ENCODE results near the gene IFNA17.
"Not testable (repeated sequence)": the region's sequence is repeated elsewhere in the genome, so short reads cannot be mapped to it uniquely, and the experiment has no call there.

The IFNA17 gene

DNA sequence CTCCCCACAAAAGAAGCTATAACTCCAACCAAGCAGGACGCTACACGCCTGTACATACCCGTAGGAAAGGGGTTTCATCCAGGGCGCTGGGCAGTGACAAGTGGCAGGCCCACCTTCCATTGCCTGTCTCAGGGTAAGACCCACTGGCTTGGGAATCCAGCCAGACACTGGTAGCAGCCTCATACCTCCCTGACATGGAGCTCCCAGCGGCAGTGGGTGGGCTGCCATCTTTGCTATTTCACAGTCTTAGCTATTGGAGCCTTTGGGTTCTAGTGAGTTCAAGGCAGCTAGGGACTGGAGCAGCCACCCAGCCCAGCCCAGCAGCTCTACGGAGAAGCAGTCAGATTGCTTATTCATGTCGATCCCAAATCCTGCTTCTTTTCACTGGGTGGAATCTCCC is 17.7 kb downstream of the IFNA17 start:
- DNase-seq: no peak

DNA sequence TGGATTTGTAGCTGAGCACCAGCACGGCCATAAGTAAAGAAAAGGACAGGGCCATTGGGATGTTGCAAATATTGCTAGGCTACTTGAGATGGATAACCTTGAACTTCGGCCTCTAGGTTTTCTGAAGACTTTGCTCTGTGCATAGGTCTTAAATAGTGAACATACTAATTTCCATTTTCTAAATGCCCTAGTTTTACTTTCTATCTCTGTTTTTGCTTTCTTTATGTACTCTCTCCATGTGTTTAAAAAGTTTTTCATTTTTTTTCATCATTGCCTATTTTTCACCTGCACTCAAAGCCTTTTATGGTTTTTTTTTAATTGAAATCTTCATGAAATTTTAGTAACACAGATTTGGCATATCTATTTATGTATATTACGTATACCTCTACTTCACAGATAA is 21.0 kb downstream of the IFNA17 start, which contains the start of gene IFNA10:
TSS of gene IFNA10 (minus strand) at position 101 of the 400 bp plus-strand sequence. CDS start at position 55, 46 bp downstream.
- not testable (repeated sequence) for DNase-seq

DNA sequence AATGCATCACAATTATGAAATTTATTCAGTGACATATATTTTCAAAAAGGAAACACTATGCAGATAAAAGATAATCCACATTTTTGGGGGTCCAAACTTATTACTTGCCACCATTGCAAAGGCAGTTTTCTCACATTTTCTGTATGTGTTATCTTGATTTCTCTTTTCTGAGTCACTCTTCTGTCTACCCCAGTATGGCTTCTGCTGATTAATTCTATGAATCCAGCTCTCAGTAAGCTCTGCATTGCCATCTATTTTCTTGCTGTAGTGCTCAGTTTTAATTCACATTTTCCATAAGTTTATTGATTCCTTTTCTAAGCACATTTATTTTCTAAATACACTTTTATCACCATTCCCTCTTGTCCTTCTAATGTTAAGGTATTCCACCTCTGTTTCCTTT is 22.8 kb downstream of the IFNA17 start:
- no peak for DNase-seq

DNA sequence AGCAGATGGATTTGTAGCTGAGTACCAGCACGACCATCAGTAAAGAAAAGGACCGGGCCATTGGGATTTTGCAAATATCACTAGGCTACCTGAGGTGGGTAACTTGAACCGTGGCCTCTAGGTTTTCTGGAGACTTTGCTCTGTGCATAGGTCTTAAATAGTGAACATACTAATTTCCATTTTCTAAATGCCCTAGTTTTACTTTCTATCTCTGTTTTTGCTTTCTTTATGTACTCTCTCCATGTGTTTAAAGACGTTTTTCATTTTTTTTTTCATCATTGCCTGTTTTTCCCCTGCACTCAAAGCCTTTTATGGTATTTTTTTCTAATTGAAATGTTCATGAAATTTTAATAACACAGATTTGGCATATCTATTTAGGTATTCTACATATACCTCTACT is 25.9 kb downstream of the IFNA17 start, which contains the start of gene IFNA7:
TSS of gene IFNA7 (minus strand) at position 101 of the 400 bp plus-strand sequence. CDS start at position 61, 40 bp downstream.
- not testable (repeated sequence) for DNase-seq

DNA sequence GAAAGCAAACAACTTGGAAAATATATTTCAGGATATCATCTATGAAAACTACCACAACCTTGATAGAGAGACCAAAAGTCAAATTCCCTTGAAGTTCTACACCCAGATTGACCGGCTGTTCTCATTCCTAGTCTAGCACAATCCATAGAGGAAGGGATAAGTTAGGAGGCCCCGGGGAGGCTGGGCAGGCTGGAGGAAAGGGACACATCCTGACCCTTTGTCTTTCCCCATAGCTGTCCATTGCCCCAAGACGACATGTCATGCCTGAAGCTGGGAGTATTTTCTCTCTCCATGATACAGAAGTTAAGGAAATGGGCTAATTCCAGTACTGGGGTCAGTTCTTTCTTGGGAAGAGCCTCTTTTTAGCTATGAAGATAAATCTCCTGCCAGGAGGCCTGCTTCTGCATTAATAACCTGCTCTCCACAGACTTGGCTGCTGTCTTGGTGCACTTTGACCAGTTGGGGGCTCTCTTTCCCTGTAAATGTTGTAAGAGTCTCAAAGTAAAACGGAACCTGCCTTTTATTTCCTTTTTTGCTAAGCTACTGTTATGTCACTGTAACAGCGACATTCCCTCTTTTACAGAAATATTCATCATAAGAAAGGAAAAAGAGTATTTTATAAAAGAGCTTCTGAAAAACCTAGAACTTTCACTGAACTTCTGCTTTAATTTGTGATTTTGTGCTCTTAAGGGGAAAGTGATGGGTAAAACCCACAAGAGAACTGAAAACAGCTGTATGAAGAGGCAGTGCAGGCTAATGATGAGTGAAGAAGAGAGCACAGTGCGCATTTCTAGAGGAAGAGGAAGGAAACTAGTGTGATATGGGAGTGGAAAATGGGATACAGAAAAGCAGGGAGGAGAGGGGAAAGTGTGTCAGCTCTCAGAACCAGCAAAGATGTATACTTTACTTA is 32.9 kb downstream of the IFNA17 start:
- DNase-seq: not testable (repeated sequence)

DNA sequence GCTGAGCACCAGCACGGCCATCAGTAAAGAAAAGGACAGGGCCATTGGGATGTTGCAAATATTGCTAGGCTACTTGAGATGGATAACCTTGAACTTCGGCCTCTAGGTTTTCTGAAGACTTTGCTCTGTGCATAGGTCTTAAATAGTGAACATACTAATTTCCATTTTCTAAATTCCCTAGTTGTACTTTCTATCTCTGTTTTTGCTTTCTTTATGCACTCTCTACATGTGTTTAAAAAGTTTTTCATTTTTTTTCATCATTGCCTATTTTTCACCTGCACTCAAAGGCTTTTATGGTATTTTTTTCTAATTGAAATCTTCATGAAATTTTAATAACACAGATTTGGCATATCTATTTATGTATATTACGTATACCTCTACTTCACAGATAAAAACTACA is 40.5 kb downstream of the IFNA17 start, which contains the start of gene IFNA4:
TSS of gene IFNA4 (minus strand) at position 101 of the 400 bp plus-strand sequence. CDS start at position 45, 56 bp downstream.
- DNase-seq: not testable (repeated sequence)

DNA sequence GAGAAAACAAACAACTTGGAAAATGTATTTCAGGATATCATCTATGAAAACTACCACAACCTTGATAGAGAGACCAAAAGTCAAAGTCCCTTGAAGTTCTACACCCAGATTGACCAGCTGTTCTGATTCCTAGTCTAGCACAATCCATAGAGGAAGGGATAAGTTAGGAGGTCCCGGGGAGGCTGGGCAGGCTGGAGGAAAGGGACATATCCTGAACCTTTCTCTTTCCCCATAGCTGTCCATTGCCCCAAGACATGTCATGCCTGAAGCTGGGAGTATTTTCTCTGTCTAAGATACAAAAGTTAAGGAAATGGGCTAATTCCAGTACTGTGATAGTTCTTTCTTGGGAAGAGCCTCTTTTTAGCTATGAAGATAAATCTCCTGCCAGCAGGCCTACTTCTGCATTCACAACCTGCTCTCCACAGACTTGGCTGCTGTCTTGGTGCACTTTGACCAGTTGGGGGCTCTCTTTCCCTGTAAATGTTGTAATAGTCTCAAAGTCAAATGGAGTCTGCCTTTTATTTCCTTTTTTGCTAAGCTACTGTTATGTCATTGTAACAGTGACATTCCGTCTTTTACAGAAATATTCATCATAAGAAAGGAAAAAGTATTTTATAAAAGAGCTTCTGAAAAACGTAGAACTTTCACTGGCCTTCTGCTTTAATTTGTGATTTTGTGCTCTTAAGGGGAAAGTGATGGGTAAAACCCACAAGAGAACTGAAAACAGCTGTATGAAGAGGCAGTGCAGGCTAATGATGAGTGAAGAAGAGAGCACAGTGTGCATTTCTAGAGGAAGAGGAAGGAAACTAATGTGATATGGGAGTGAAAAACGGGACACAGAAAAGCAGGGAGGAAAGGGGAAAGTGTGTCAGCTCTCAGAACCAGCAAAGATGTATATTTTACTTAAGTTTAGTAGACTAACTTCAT is 44.9 kb downstream of the IFNA17 start:
- DNase-seq: not testable (repeated sequence)

Measured in NCI-H187 treated with DMSO at 0.1 percent for 48 hours (cell line).